ENCODE results near the gene ATRNL1.
"Not testable (repeated sequence)": the region's sequence is repeated elsewhere in the genome, so short reads cannot be mapped to it uniquely, and the experiment has no call there.

The ATRNL1 gene

DNA sequence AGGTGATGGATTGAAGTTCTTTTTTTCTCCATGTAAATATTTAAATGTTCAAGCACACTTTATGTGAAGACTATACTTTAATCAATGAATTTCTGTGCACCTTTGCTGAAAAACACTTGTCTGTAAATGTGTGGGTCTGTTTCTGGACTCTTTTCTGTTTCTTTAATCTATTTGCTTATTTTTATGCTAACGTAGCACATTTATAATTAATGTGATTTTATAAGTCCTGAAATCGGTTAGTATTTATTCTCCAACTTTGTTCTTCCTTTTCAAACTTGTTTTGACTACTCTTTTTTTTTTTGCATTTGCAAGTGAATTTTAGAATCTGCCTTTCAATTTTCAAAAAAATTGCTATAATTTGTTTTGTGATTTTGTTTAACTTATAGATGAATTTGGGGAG lies 334.4 kb downstream of the ATRNL1 start:
- DNase-seq (ENCODE audit: low spot score), result no peak

DNA sequence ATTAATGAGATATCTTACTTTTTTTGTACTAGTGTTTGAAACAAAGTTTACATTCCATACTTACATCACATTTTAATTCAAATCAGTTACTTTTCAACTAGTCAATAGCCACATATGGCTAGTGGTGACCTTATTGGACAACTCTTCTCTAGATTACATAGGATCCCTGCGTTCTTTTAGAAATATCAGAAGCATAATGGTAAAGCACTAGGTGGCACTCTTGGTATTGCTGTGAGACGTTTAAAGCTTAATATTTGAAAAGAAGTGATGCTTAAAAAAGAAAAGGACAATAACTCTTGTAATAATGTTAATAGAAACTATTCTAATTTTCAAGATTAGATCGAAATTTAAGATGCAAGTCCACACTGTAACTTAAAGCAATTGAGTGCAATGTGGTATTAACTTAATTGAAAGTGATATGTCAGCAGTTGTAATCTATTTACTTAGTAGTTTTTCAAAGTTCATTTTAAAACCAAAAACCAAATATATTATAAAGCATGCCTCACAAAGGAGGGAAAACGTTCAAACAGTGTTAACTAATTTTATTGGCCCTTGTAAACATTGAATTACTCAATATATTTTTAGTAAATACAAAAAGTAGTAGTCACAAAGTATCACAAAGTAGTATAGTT lies 339.1 kb downstream of the ATRNL1 start:
- DNase-seq (ENCODE audit: low spot score), result no peak

DNA sequence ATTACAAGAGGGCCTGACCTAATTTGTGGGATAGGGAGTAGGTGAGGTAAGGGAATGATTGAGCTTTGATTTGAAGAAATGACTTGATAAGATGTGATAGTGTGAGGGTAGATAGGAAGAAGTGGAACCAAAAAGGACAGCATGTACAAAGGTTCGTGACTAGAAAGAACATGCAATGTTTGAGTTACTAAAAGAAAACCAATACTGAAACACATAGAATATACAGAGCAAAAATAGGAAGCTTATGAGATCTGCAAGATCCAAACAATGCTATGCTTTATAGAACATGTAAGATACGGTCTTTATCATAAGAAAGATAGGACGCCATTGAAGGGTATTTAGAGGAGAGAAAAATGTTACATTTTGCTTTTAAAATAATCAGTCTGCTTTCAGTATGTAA lies 343.8 kb downstream of the ATRNL1 start:
- DNase-seq (ENCODE audit: low spot score), result no peak

DNA sequence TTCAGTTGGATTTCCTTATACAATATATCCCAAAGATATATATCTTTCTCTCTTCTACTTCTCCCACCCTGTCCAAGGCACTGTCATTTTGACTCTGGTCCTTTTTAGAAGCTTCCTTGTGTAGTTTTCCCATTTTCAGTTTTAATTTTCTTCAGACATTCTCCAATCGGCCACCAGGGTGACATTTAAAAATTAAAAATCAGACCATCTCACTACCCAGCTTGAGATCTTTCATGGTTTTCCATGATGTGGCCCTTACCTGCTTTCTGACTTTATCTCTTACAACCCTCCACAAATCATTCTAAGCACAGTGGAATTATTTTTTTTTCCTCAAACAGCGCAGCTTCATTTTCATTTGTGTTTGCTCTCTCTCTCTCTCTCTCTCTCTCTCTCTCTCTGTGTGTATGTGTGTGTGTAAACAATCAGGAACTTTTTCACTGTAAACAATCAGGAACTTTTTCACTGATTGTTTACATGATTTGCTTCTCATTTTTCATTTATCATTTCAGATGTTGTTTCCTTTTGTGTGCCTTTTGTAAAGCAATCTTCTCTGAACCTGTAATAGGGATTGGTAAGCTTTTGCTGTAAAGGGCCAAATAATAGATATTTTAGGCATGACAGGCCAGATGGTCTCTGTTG lies 348.9 kb downstream of the ATRNL1 start:
- no peak for DNase-seq (ENCODE audit: low spot score)

DNA sequence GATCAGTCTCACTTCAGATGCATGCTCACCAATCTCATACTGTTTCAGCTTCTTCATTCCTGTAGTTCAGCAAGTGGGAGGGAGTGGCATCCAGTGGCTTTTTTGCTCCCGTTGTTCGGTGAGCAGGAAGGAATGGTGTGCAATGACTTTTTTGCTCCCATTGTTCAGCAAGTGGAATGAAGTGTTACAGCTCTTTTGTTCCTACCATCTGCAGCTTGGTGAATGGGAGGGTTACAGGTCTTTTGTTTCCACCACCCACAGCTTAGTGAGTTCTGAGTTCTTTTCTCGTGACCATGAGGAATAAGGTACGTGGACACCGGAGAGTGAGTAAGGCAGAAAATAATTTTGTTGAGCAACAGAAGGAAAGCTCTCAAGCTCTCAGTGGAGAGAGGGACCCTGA lies 363.6 kb downstream of the ATRNL1 start:
- no peak for DNase-seq (ENCODE audit: low spot score)

DNA sequence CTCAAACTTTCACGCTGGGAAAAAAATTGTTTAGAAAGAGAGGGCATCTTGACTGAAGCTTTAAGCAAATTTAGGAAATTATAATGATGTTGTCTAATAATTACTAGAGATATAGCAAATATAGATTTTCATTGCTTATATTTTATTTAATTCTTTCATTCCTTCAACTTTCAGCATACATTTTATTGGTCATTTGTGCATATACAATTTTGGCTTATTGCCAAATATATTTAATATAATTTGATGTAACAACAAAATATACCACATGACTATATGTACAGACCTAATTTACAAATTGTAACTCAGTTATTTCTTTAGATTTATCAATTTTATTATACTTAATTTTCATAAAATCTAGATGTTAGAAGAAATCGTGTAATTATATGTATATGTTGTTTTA lies 390.1 kb downstream of the ATRNL1 start:
- no peak for DNase-seq (ENCODE audit: low spot score)

DNA sequence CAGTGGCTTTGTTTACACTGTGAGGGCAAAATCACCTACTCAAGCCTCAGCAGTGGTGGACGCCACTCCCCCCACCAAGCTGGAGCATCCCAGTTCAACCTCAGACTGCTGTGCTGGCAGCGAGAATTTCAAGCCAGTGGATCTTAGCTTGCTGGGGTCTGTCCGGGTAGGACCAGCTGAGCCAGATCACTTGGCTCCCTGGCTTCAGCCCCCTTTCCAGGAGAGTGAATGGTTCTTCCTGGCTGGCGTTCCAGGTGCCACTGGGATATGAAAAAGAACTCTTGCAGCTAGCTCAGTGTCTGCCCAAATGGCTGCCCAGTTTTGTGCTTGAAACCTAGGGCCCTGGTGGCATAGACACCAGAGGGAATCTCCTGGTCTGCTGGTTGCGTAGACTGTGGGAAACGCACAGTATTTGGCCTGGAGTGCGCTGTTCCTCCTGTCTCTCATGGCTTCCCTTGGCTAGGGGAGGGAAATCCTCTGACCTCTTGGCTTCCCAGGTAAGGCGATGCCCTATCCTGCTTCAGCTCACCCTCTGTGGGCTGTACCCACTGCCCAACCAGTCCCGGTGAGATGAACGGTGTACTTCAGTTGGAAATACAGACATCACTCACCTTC lies 398.5 kb downstream of the ATRNL1 start:
- DNase-seq (ENCODE audit: low spot score), result no peak

DNA sequence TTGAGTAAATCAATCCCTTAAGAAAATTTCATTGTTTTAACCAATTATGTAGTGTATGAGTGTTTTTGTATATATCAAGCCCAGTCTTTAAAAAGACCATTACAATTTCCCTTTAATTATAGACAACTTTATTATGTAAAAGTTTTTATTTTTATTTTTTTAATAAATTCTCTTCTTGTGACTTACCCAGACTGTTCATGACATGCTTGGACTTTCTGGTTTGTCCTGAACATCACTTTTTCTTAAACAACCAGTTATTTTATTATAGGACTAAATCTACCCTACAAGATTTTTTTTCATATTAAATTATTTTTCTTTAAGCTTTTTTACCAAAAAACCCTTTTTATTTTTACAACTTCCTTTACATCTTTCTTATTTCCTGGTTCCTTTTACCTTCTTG lies 410.4 kb downstream of the ATRNL1 start:
- no peak for DNase-seq (ENCODE audit: low spot score)

DNA sequence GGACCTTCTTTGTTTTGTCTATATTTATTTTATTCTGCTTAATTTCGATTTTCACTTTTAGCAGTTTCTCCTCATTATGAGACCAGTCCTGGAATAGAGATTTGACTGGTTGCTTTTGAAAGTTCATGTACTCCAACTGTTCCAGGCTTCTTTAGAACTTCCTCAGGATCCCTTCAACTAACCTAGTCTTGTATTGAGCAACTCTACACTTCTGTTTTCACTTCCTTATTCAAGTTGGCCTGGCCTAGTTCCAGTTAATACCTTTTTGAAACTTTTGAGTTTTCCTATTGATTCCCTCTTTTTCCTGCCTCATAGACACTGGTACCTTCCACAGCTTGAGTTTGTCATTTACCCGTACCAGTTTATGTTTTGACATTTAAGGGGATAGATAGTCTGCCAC lies 421.7 kb downstream of the ATRNL1 start:
- DNase-seq (ENCODE audit: low spot score), result no peak

DNA sequence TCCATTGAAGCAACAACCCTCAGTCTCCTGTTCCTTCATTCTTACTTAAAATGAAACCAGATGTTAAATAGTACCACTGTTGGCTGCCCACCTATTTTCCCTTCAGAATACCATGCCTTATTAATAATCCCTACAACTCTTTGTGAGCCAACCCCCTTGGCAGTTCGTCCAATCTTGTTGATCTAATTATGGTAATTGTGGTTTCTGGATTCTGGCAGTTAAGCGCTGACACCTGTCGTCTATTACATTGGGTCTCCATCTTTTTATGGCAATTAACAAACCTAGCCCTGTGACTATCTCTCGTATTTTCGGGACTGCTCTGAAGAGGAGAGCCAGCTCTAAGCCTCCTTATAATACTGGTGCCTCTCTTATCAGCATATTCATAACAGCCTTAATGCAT lies 432.0 kb downstream of the ATRNL1 start:
- DNase-seq (ENCODE audit: low spot score), result no peak

DNA sequence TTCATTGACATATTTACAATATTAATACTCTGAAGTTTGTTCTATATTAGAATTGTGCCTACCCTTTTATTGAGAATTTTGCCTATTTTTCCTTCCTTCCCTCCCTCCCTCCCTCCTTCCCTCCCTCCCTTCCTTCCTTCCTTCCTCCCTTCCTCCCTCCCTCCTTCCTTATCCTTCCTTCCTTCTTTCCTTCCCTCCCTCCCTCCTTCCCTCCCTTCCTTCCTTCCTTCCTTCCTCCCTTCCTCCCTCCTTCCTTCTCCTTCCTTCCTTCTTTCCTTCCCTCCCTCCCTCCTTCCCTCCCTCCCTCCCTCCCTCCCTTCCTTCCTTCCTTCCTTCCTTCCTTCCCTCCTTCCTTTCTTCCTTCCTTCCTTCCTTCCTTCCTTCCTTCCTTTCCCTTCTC lies 434.5 kb downstream of the ATRNL1 start:
- not testable (repeated sequence) for DNase-seq (ENCODE audit: low spot score)

DNA sequence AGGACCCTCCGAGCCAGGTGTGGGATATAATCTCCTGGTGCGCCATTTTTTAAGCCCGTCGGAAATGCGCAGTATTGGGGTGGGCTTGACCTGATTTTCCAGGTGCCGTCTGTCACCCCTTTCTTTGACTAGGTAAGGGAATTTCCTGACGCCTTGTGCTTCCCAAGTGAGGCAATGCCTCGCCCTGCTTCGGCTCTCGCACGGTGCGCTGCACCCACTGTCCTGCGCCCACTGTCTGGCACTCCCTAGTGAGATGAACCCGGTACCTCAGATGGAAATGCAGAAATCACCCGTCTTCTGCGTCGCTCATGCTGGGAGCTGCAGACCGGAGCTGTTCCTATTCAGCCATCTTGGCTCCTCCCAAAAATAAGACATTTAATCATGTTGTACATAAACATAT lies 443.2 kb downstream of the ATRNL1 start:
- not testable (repeated sequence) for DNase-seq (ENCODE audit: low spot score)

DNA sequence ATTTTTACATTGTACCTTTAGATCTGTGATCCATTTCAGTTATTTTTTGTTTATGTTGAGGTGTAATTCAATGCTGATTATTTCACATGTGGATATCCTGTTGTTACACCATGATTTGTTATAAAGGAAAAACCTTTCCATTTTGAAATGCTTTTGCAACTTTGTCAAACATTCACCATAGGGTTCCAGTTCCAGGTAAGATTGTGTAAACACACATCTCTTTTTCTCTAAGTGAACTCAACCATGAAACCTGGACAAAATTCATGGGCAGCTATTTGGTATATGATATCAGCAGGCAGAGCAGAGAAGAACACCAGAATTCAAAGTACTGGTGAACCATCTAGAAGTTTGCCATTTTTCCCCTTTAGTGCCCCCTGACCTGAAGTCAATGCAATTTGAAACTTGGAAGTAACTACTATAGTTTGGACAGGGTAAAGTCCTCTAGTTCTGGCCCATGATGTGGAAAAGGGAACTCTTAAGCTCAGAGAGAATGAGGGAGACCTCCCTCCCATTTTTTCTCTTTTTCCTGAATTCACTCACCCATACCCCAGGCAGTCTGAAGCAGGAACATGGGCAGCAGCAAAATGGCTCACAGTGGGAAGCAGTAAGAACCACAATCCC lies 446.1 kb downstream of the ATRNL1 start:
- no peak for DNase-seq (ENCODE audit: low spot score)

DNA sequence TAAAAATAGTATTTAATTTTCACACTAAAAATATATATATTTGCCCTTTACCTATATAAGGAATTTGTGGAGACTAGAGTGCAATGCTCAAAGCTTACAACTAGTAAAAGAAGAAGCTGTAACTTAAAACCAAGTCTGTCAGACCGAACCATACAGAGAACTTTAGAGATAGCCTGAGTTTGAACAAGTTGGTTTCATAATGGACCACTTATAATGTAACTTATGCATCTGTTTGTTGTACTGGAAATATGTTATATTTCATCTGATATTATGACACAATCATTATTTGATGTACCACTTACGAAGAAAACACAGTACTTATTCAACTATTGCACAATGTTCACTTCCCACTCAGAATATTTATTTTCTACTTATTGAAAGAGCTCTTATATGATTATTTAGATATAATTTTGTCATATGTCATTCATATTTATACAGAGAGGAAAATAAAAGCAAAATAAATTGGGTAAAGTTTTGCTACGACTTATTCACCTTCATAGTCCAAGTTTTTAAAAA lies 462.8 kb downstream of the ATRNL1 start:
- DNase-seq (ENCODE audit: low spot score), result no peak

DNA sequence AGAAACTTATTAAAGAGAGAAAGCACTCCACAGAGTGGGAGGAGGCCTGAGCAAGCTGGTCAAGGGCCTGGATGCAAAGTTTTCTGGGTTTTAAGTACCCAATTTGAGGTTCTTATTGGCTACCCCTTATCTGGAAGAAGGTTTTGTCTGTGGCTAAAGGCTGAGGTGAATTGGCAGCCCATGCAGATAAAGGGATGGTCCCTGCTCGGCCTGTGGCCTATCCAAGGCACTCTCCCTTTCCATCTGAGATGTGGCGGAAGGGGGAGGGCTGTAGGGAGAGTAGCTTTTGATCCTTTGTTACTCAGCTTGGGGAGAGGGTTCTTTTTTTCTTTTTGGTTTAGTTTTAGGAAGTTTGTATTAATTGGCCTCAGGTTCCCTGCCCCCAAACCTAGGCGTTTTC lies 465.1 kb downstream of the ATRNL1 start:
- DNase-seq (ENCODE audit: low spot score), result no peak

DNA sequence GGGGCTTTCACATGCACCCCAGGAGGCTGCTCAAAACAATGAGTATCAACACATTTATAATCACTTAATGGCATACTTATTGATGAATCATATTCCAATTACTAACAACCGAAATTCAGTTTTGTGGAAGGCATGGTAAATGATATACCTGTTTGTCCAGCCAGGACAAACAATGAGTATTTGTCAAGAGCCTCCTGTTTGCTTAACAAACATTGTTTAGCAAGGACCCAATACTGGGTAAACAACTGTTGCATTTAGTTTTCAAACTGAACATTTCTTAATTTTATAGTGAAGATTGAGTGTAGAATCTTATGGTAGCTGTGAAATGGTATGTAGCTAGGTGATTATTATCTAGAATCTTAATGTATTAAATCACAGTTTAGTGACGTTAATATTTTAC lies 473.7 kb downstream of the ATRNL1 start:
- DNase-seq (ENCODE audit: low spot score), result no peak

DNA sequence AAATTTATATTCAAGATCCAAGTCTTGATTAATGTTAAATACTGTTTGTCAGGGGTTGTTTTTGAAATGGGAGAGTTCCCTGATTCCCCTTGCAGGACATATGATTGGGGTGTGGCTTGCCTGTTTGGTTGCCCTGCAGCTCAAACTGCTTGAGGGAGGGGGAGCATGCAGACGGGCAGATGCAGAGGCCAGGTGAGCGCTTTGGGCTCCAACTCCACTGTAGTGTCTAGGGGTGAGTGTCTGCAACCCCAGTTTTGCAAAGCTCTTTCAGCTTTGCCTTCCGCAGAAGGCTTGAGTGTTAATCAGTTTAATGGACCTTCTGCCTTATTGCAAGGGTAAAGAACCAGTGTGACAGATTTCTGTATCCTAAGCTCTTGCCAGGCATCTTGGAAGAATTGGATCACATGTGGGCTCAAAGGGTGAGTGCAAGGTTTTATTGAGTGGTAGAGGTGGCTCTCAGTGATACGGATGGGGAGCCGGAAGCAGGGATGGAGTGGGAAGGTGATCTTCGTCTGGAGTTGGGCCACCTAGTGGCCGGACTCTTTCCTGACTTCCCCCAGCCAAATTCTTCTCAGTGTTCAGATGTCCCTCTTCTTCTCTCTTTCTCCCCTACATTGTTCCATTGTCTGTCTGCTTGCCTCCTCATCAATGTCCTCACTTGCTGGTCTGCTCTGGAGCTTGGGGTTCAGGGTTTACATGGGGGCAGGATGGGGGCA lies 479.7 kb downstream of the ATRNL1 start:
- DNase-seq (ENCODE audit: low spot score), result no peak

DNA sequence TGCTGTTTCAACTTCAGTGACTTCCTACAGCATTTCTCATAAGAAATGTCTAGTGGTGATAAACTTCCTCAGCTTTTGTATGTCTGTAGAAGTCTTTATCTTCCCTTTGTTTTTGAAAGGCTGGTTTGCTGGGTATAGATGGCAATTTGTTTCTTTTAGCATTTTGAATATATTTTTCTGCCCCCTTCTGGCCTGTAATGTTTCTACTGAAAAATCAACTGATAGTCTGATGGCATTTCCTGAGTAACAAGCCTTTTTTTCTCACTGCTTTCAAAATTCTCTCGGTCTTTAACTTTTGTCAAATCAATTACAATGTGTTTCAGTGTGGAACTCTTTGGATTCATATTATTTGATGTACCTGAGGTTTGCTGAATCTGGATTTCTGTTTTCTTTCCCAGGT lies 487.1 kb downstream of the ATRNL1 start:
- DNase-seq (ENCODE audit: low spot score), result no peak

DNA sequence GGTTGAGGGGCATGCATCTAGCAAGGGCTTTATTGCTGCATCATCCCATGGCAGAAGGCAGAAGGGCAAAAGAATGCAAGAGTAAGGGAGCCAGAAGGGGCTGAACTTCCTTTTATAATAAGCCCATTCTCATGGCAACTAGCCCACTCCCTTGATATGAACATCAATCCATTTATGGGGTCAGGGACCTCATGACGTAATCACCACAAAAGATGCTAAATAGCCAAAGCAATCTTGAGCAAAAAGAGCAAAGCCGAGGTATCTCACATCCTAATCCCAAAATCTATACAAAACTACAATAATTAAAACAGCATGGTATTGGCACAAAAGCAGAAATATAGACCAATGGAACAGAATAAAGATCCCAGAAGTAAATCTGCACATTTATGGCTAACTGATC lies 499.9 kb downstream of the ATRNL1 start:
- DNase-seq (ENCODE audit: low spot score), result no peak

DNA sequence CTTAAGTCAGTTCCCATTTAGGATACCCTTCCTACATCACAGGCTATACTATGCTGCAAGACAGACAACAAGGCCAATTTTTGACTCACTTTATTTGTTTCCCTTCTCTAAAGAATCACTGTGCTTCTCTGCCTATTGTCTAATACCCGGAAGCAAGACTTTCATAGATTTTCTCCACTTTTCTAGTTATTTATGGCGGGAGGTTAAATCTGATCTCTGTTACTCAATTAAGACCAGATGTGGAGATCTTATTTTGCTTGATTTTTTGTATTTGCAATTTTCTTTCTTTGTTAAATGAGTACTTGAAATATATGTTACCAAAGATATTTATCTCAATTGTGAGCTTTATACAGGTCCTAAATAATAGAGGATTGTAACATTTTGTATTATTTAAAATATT lies 511.5 kb downstream of the ATRNL1 start:
- DNase-seq (ENCODE audit: low spot score), result no peak

DNA sequence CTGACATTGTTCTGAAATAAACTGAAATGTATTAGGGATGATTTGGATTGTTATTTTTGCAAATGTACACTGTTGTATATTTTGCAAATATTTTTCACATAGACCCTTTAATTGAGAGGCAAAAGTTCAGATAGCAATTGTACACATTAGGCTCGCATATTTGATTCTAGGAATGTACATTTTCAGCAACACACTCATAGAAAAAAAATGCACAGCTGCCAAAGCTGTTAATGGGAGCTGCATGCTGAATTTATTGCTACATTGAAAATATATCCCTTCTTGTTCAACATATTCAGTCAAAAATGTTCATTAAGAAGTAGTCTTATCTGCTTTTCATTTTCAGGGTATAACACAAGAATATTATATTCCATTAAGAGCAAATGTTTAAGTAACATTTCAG lies 512.9 kb downstream of the ATRNL1 start:
- DNase-seq (ENCODE audit: low spot score), result no peak

DNA sequence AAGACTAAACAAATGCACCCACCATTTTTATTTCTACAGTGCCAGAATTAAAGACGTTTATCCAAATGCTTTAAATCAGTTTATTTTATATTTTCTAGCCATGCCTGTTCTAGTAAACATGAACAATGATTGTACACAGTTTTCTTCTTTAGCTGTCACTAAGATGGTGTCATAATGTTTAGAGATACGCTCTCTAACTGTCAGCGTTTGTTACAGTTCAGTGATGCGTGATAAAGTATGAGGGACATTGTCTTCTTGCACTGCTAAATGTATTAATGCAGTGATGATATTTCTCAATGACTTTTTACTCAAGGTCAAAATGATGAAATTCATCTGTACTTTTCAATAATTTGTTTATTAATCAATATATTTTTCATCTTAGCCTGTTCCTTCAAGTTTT lies 513.6 kb downstream of the ATRNL1 start:
- DNase-seq (ENCODE audit: low spot score), result no peak

DNA sequence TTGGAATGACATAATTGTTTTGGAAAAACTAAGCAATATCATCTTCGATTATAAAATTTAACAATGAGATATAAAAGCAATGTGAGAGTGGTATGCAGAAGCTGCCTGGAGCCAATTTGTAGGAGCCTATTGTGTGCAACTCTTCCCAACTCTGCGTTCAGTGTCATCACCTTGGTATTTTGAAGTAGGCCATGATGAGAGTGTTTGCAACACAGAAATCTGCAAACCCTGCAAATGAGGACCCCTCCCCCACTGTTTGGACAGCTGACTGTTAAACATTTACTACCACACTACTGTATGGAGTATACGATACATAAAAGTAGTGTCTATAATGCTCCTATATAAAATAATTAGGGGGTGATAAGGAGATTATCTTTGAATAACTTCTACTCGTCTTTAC lies 531.3 kb downstream of the ATRNL1 start:
- DNase-seq (ENCODE audit: low spot score), result no peak

Data from putamen (tissue), 1 donor.